K562 (cell line): ENCODE measurements around the gene NR2C2AP. TPM values are rescaled to one million over a fixed set of nuclear protein-coding genes. Genes with fewer than 3 reads are reported as not detected.
A peak's percentile ranks its signal among the peaks of the same experiment; 100 is the strongest.

Experiments
- ATAC-seq: fragments of 200-7000 bp; cut with Tn5 transposase; 3 replicates; pipeline ENCODE4 v1.9.1; 2020; ENCODE audit warnings: moderate library complexity
- BruUV-seq: library from RNA; stranded (reverse); fragments of 400-500 nt; replicated peaks from 2 replicates; lab custom pipeline; 2021; lab: Mats Ljungman, UMichigan
- CTCF ChIA-PET: fragments of 300-600 bp; formaldehyde crosslinking; extraction: SDS; loops from one replicate; lab custom pipeline; 2021; ENCODE audit warnings: low intra/inter-chr PET ratio; lab: Yijun Ruan, JAX
- POLR2A ChIA-PET: fragments of 300-600, 350-650 bp; sonication (Branson Sonifier 250); formaldehyde crosslinking; extraction: SDS; loops from one replicate; lab custom pipeline; 2021; ENCODE audit warnings: antibody characterized with exemption, inconsistent platforms; lab: Yijun Ruan, JAX
- DNase-seq, 4 experiments: peaks; one replicate each; pipeline versions ENCODE4 v3.0.0 to v3.0.0-alpha.2; 2011 to 2018; ENCODE audit warnings: low spot score in 3 of 4, mixed read lengths in 3 of 4; ENCODE audit errors: extremely low read depth in 1 of 4
- FAIRE-seq: peaks from 2 replicates; lab custom pipeline; 2011; peaks lifted over from hg19 to GRCh38; lab: Jason Lieb, UNC
- H2AFZ ChIP-seq: 2 replicates; pipeline ENCODE4 v1.6.0; 2011; ENCODE audit warnings: low read depth, low read length, control low read depth, inconsistent platforms
- H3K27ac ChIP-seq: fragments of 200-600 bp; 3 replicates; pipeline ENCODE4 v1.8.0; 2011; ENCODE audit warnings: low read depth, mild to moderate bottlenecking, control low read depth, inconsistent platforms, low read length, moderate library complexity, mixed read lengths; ENCODE audit errors: extremely low read depth
- H3K27me3 ChIP-seq, 2 experiments: fragments of 300-600 bp in 1 of 2; 2 replicates in 1 of 2; 3 replicates in 1 of 2; pipeline versions ENCODE4 v1.6.0 to v1.8.0; 2011; ENCODE audit warnings: inconsistent platforms in 2 of 2, low read length in 2 of 2, mild to moderate bottlenecking in 1 of 2, mixed read lengths in 1 of 2, moderate library complexity in 1 of 2; ENCODE audit not compliant: control insufficient read depth in 2 of 2, insufficient read depth in 2 of 2
- H3K36me3 ChIP-seq: fragments of 300-600 bp; 3 replicates; pipeline ENCODE4 v1.8.0; 2011; ENCODE audit warnings: mild to moderate bottlenecking, low read length, inconsistent platforms; ENCODE audit not compliant: control insufficient read depth, insufficient read depth
- H3K4me1 ChIP-seq, 2 experiments: fragments of 200-600 bp in 1 of 2; replicated peaks in 1 of 2; 2 replicates in 1 of 2; 3 replicates in 1 of 2; pipeline versions ENCODE4 v1.5.1 to v1.8.0; 2011; ENCODE audit warnings: inconsistent platforms in 2 of 2, low read length in 2 of 2, mild to moderate bottlenecking in 1 of 2, mixed read lengths in 1 of 2, moderate library complexity in 1 of 2; ENCODE audit not compliant: control insufficient read depth in 2 of 2, insufficient read depth in 2 of 2
- H3K4me2 ChIP-seq: 2 replicates; pipeline ENCODE4 v1.6.1; 2011; ENCODE audit warnings: low read length, control low read depth, inconsistent platforms, mixed read lengths; ENCODE audit not compliant: insufficient read depth
- H3K4me3 ChIP-seq: fragments of 200-600 bp; sonication (generic), shearing (Covaris generic); 2 replicates; pipeline ENCODE4 v1.5.1; 2016; ENCODE audit warnings: control low read depth, inconsistent platforms
- H3K79me2 ChIP-seq: fragments of 200-600 bp; 3 replicates; pipeline ENCODE4 v1.8.0; 2011; ENCODE audit warnings: low read length, inconsistent platforms; ENCODE audit not compliant: control insufficient read depth, insufficient read depth
- H3K9ac ChIP-seq, 2 experiments: 2 replicates each; pipeline versions ENCODE4 v1.6.0 to v1.6.1; 2011; ENCODE audit warnings: low read depth in 2 of 2, low read length in 2 of 2, control low read depth in 1 of 2, inconsistent platforms in 1 of 2, mild to moderate bottlenecking in 1 of 2, mixed read lengths in 1 of 2; ENCODE audit not compliant: insufficient read depth in 1 of 2
- H3K9me1 ChIP-seq: one replicate; pipeline ENCODE4 v1.6.0; 2011; ENCODE audit warnings: inconsistent platforms, mild to moderate bottlenecking, low read length, moderate library complexity; ENCODE audit not compliant: control insufficient read depth, insufficient read depth
- H3K9me3 ChIP-seq: replicated peaks from 2 replicates; pipeline ENCODE4 v1.5.1; 2011; ENCODE audit warnings: low read depth, low read length, inconsistent platforms; ENCODE audit not compliant: control insufficient read depth, insufficient read depth
- H4K20me1 ChIP-seq: replicated peaks from 2 replicates; pipeline ENCODE4 v1.6.1; 2011; ENCODE audit warnings: low read length, inconsistent platforms, mixed read lengths; ENCODE audit not compliant: control insufficient read depth, insufficient read depth
- ARID4B ChIP-seq: sonication (generic); formaldehyde crosslinking; IDR thresholded peaks from 2 replicates; pipeline ENCODE4 v1.8.0; 2022; ENCODE audit warnings: mild to moderate bottlenecking, missing genetic modification reagents
- CHD1 ChIP-seq: fragments of 200-600 bp; sonication (generic); IDR thresholded peaks from one replicate; pipeline ENCODE4 v1.6.1; 2012; ENCODE audit warnings: mild to moderate bottlenecking, moderate library complexity, low read length, inconsistent platforms
- GTF2A2 ChIP-seq: IDR thresholded peaks from 2 replicates; pipeline ENCODE4 v1.6.1; 2016; ENCODE audit warnings: mild to moderate bottlenecking, missing genetic modification characterization, missing compliant biosample characterization
- HDAC2 ChIP-seq: fragments of 450-650 bp; IDR thresholded peaks from 2 replicates; pipeline ENCODE4 v1.6.1; 2016; ENCODE audit warnings: mild to moderate bottlenecking
- KLF6 ChIP-seq: fragments of 250-450 bp; sonication (Bioruptor Pico); IDR thresholded peaks from 2 replicates; pipeline ENCODE4 v1.4.0; 2020; ENCODE audit warnings: mild to moderate bottlenecking, moderate library complexity, borderline replicate concordance
- PCBP1 ChIP-seq: fragments of 200-400 bp; formaldehyde crosslinking; IDR thresholded peaks from 2 replicates; pipeline ENCODE4 v1.6.1; 2018; ENCODE audit warnings: mild to moderate bottlenecking, low read depth, low read length; ENCODE audit not compliant: poor library complexity, severe bottlenecking
- PHF8 ChIP-seq: fragments of 200-600 bp; sonication (generic); IDR thresholded peaks from 2 replicates; pipeline ENCODE4 v1.6.1; 2012; ENCODE audit warnings: mixed run types, mild to moderate bottlenecking, inconsistent platforms, low read length, moderate library complexity, borderline replicate concordance
- RFX5 ChIP-seq: IDR thresholded peaks from 2 replicates; pipeline ENCODE4 v1.6.1; 2011; ENCODE audit warnings: low read depth, mild to moderate bottlenecking, improper control_type of control experiment, low read length
- ZNF124 ChIP-seq: sonication (generic); formaldehyde crosslinking; IDR thresholded peaks from 2 replicates; pipeline ENCODE4 v1.8.1; 2022; ENCODE audit warnings: missing genetic modification reagents
- ZNF212 ChIP-seq: fragments of 450-650 bp; formaldehyde crosslinking; IDR thresholded peaks from 2 replicates; pipeline ENCODE4 v1.4.0; 2020; ENCODE audit warnings: mild to moderate bottlenecking
- ZNF584 ChIP-seq: fragments of 200-800 bp; sonication (Bioruptor generic); IDR thresholded peaks from 2 replicates; pipeline ENCODE4 v1.6.1; 2016; ENCODE audit warnings: low read depth, mild to moderate bottlenecking, missing genetic modification characterization, missing compliant biosample characterization
- WGBS: fragments of 100-300 bp; shearing (Covaris generic); methylation state at CpG from one replicate; pipeline ENCODE4 v1.1.6; 2016; ENCODE audit warnings: low coverage, mixed read lengths; ENCODE audit not compliant: insufficient coverage; ENCODE audit errors: missing lambda C conversion rate; 5-methylcytosine and 5-hydroxymethylcytosine counted together
- in situ Hi-C: fragments of 300-500 bp; cut with MboI; formaldehyde crosslinking; loops from 4 replicates; pipeline ENCODE4 v1.15.0; 2018; ENCODE audit warnings: inconsistent platforms, mixed read lengths
- intact Hi-C: fragments of 100-400 bp; cut with micrococcal nuclease; formaldehyde crosslinking; loops from 2 replicates; pipeline ENCODE4 v1.14.2; 2022
- polyA plus RNA-seq, 8 experiments: library from polyadenylated mRNA; depleted of rRNA in 4 of 8; stranded (reverse) in 5 of 8; unstranded in 3 of 8; fragments of >200 nt; fragmentation: Nextera tagmentation in 2 of 8; fragmentation: Illumina TruSeq in 1 of 8; extraction: Ambion mirVana in 2 of 8; extraction: Trizol in 1 of 8; gene quantifications; 2 replicates each; pipeline versions ENCODE4 v1.2.1 to v1.2.3, GENCODE V29; 2011 to 2014; ENCODE audit warnings: inconsistent platforms in 1 of 8, missing spikeins in 1 of 8
- total RNA-seq, 7 experiments: library from RNA; depleted of rRNA in 6 of 7; stranded (reverse); fragments of >200 nt in 6 of 7; fragmentation: Illumina TruSeq in 2 of 7; extraction: Trizol in 2 of 7; gene quantifications; 2 replicates each; pipeline versions ENCODE4 v1.2.1 to v1.2.3, GENCODE V29; 2011 to 2021; ENCODE audit warnings: low replicate concordance in 1 of 7

The NR2C2AP gene
- total and polyA plus RNA-seq, 9 of the 15 experiments (the other 6 are each of a cell fraction or from before 2014, with no cell fraction given) = 23.7 to 77.4 (median 32.4) TPM

DNA sequence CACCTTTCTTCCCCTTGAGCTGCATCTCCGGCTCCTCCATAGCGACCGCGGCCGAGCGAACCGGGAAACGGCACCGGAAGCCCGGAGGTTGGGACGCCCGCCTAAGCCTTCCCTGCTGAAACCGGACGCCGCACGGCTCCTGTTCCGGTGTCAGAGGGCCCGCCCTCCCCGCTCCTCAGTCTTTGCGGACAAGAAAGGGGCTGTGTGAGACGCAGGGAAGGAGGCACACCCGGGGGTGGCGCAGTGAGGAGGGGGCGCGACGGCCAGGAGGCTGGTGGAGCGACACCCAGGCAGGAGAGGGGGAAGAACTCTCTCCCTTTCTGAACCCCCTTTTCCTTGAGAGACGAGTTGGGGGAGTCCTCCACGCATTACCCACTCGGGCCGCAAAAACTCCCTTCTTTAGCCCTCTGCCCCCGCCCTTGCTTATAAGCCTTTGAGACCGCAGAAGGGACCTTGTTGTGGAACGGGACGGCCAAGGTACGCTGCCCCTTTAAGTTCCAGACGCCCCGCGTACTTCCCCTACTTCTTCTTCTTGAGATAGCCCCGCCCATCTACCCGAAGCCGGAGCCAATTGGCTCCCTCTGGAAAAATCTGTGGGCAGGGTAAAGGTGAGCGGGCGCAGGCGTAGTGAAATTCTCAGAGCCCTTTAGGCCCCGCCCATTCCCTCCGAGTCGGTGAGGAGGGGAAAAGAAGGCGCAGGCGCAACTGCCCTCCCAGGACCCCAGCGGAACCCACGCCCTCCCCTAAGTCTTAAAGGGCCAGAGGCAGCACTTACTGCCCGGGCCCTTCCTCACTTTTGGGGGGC, 10.9 kb downstream of the NR2C2AP start, which contains the start of the genes BORCS8 and RFXANK (continued):
- no peak for TF ChIP-seq RFX5
- TF ChIP-seq ZNF584 (CRISPR knock-in tag) = no peak

DNA sequence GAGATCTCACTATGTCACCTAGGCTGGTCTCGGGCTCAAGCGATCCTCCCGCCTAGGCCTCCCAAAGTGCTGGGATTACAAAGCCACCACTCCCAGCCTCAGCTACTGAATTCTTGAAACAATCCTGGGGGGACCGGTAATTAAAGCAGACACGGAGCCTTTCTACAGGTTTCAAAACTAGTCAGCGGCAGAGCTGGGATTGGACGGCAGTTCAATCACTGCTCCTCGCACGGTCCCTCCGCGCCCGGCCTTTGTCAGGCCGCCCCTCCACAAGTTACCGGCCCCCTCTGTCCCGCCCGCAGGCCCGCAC, 11.5 kb downstream of the NR2C2AP start:
- Histone ChIP-seq H3K79me2 (peaks cover 40% of the 10 kb centered on the region), H3K4me2 (peak overlapping the region; percentile 100), H3K9me3 (no peaks in the 10 kb centered on the region), H3K9ac (peak overlapping the region; percentile 94 to 99), H3K4me1 (peaks cover 7 to 22% of the 10 kb centered on the region in 2 experiments), H3K4me3 (peak overlapping the region; percentile 86), H3K36me3 (peaks cover 36% of the 10 kb centered on the region; the same call in 2 of the 3 replicates), H3K27ac (peak overlapping the region; percentile 99), H4K20me1 (no peaks in the 10 kb centered on the region), H3K27me3 (no peaks in the 10 kb centered on the region), H2AFZ (peak overlapping the region; percentile 98), H3K9me1 (no peaks in the 10 kb centered on the region)
- in situ Hi-C loops = no loop called here
- POLR2A ChIA-PET = interaction anchor here (0.6 to 1.5 kb wide), 4 partner anchors 9 to 173 kb away, joined by 3 to 4 read pairs (median 4); no protein-coding TSS in a partner anchor
- WGBS = 1% methylated on average over 13 of the region's 17 CpGs
- BruUV-seq = no TSS peak
- no peak for ATAC-seq
- CTCF ChIA-PET = no interaction called here
- intact Hi-C loops = loop anchor here (1.0 to 2.0 kb wide), 2 partner anchors 34 to 129 kb away; partner anchors contain the start of genes MAU2 and SUGP1
- peak; percentile 2; the same call in 1 of the 2 replicates for TF ChIP-seq KLF6 (CRISPR knock-in tag)
- 0 out of 2 replicates have a peak, but pooled peaks have one; percentile 65 for TF ChIP-seq GTF2A2
- peak; percentile 75; the same call in 1 of the 2 replicates for TF ChIP-seq PHF8
- TF ChIP-seq ZNF124 (CRISPR knock-in tag) = no peak
- TF ChIP-seq HDAC2 = peak; percentile 47; the same call in 1 of the 2 replicates
- peak; percentile 40 for TF ChIP-seq PCBP1
- TF ChIP-seq ARID4B (CRISPR knock-in tag) = no peak
- 0 out of 2 replicates have a peak, but pooled peaks have one; percentile 59 for TF ChIP-seq ZNF212 (CRISPR knock-in tag)
- peak; percentile 19 for TF ChIP-seq CHD1
- FAIRE-seq = no peak
- DNase-seq = no peak
